Measurements from ENCODE around the gene XXYLT1.
"Not testable (repeated sequence)": the region's sequence is repeated elsewhere in the genome, so short reads cannot be mapped to it uniquely, and the experiment has no call there.

The XXYLT1 gene

GRCh38 chr3:195250473-195251251, 20.3 kb downstream of the XXYLT1 start:
- peak in 2 of 51 donors; percentile 22 to 24 for DNase-seq

GRCh38 chr3:195249858-195250464, 21.0 kb downstream of the XXYLT1 start:
- no peak for DNase-seq

GRCh38 chr3:195249057-195249770, 21.7 kb downstream of the XXYLT1 start:
- no peak for DNase-seq

DNA sequence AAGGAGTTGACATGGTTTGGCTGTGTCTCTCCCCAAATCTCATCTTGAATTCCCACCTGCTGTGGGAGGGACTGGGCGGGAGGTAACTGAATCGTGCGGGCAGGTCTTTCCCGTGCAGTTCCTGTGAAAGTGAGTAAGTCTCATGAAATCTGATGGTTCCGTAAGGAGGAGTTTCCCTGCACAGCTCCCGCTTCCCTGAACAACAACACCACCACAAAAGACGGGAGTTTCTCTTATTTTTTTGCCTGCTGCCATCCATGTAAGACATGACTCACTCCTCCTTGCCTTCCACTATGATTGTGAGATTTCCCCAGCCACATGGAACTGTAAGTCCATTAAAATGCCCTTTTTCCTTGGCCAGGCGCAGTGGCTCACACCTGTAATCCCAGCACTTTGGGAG, 22.7 kb downstream of the XXYLT1 start:
- DNase-seq = no peak

DNA sequence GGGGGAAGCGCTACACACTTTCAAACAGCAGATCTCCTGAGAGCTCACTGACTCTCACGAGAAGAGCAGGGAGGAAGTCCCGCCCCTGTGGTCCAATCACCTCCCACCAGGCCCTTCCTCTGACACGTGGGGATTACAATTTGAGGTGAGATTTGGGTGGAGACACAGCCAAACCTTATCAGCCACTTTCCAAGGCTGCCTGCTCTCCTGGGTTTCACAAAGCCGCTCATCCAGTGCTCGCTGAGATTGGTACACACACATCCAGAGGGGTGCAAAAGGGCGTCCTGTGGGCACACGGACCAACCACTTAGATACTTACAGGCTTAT, 23.1 kb downstream of the XXYLT1 start:
- no peak for DNase-seq

- DNase-seq = no peak
These were observed 23.7 kb downstream of the XXYLT1 start for GRCh38 chr3:195247086-195247862.

- peak in 1 of 51 donors; percentile 18 for DNase-seq
These were observed 24.4 kb downstream of the XXYLT1 start for GRCh38 chr3:195246581-195246995.

GRCh38 chr3:195245531-195245951, 25.4 kb downstream of the XXYLT1 start:
- no peak for DNase-seq

DNA sequence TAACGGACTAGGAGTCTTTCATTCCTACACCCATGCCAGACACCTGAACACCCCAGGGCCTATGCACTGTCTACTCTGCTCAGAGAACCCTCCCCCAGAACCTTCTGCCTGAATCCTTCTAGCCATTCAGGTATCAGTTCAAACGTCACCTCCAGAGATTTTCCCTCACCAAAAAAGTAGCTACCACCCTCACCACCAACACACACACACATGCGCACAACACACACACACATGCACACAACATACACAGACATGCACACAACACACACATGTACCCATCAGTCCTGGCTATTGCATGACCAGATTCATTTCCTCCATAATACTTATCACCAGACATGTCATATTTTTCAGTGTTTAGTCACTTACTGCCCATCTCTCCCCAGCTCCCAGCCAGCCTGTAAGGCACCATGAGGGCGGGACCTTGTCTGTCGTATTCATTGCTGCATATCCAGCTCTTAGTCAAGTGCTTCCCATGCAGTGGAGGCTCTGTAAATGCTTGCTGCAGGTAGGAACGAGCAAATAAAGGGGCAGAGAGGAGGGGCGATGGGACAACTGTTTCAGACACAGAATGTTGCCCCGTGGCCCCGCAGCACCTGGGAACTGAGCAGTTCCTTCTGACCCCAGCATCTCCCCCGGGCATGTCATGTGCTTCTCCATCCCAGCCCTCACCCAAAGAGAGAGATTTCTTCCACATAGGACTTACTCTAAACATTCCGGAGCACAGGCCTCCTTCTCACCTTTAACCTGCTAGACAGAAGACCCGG, 29.2 kb downstream of the XXYLT1 start:
- no peak for DNase-seq

DNA sequence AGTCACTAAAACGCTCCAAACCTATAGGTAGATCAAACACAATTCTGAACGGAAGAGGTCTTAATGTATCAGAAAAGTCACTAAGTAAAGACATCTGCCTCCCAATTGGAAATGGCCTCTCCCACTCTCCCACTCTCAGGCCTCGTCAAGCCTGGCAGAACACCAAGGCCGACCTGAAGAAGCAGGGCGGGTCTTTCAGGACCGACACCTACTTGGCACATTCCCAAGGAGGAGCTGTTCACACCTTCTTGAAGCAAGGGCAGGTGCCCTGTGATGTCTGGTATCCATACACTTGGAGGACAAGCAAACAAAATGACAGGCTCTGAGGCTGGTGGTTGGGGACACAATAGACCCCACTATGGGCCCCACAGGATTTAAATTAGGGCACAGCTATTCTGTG, 30.0 kb downstream of the XXYLT1 start:
- DNase-seq = no peak

GRCh38 chr3:195240171-195240701, 30.7 kb downstream of the XXYLT1 start:
- no peak for DNase-seq

DNA sequence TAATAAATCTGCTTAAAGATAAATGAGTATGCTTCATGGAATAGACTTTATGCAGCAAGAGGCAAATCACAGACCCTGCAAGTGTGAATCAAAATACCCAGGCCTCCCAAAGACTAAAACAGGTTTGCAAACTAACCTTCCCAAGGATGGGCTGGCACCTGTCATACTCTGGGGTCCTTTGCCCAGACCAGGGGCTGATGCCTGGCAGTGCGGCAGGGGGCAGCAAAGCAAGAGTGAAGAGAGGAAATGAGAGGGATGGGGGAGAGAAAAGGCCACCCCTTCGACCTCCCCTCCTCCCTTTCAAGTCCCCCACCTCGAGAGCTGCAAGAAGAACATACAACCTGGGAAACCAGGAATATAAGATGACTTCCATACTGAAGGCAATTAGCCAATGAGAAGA, 31.8 kb downstream of the XXYLT1 start:
- DNase-seq = no peak

DNA sequence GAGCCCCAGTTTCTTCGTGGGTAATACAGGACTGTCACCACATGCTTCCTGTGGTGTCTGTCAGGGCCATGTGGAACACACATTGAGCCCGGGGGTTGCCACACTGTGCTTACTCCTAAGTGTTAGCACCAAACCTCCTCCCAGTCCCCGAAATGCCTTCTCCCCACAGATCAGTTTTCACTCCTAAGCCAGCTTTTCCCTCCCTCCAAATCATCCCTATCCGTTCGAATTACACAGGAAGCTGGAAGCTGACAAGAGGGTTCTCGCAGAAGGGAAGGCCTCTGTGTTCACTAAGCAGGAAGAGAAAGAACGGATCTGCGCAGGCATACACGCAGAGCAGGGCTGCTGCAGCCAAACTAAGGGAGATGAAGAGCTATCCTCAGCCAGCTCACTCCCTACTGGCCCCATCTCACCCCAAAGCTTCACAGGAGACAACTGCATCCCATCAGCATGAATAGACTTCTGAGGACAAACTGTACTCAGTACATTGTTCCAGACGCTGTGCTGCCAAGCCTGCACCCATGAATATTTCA, 32.3 kb downstream of the XXYLT1 start:
- DNase-seq = no peak

GRCh38 chr3:195238081-195238571, 32.8 kb downstream of the XXYLT1 start:
- no peak for DNase-seq

DNA sequence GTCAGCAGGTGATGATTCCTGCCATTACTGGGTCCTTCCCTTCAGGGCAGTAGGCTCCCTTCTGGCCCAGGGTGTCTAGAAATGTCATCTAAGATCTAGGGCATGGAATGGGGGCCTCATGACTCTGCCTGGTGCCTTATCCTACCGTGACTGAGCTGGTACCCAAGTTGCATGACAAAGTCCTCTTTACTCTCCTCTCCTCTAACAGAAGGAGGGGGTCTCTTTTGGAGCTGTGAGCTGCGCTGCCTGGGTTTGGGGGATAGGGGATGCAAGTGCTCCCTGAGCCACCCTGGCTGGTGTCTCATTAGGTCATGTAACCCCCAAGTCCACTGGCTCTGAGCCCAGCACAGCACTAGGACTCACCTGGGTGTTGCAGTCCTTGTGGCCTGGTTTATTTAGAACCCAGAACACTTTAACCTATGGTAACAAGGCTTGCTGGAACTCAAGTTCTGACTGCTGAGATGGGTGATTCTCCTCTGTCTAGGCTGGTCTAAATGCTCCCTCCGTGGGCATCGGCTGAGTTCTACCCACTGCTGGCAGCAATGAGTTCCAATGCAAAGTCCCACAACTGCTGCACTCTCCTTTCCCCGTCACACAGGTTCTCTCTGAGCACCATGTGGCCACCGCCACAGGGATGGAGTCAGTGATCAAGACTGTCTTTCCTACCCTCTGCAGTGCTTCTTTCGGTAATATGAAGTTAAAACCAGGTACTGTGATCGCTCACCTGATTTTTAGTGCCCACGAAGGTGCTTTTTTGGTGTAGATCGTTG, 34.0 kb downstream of the XXYLT1 start:
- DNase-seq = no peak

- no peak for DNase-seq
These were observed 34.7 kb downstream of the XXYLT1 start for GRCh38 chr3:195236076-195236798.

DNA sequence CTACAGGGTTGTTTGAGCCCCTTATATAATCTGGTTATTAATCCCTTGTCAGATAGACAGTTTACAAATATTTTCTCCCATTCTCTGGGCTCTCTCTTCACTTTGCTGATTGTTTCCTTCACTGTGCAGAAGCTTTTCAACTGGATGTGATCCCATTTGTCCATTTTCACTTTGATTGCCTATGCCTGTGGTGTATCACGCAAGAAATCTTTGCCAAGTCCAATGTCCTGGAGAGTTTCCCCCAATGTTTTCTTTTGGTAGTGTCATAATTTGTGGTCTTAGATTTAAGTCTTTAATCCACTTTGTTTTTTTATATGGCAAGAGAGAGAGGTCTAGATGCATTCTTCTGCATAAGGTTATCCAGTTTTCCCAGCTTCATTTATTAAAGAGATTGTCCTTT, 40.7 kb downstream of the XXYLT1 start:
- no peak for DNase-seq

GRCh38 chr3:195228886-195229285, 42.1 kb downstream of the XXYLT1 start:
- DNase-seq = not testable (repeated sequence)

GRCh38 chr3:195227871-195228270, 43.1 kb downstream of the XXYLT1 start:
- no peak for DNase-seq
